HG02642 (cell line): ENCODE data around the gene SV2C.
"Not testable (repeated sequence)": the region's sequence is repeated elsewhere in the genome, so short reads cannot be mapped to it uniquely, and the experiment has no call there.

Source experiments
- ATAC-seq: cut with Tn5 transposase; IDR thresholded peaks from one replicate; pipeline ENCODE4 v1.9.1; 2021; ENCODE audit warnings: mild to moderate bottlenecking; ENCODE audit not compliant: unreplicated experiment, poor library complexity

The SV2C gene

DNA sequence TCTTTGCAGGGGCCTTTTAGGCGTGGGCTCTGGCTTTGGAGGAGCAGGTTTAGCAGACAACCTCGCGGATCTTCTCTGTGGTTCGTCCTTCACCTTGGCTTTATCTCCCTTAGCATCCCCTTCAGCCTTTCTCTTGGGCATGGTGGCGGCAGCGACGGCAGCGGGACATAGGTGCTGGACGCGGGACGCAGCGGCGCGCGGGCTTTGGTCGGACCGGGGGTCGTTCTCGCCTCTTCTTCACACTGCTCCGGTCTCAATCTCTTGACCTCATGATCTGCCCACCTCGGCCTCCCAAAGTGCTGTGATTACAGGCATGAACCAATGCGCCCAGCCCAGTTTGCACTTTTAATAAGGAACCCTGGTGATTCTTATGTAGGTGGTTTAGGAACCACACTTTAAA lies 159.0 kb downstream of the SV2C start:
- ATAC-seq = not testable (repeated sequence)

DNA sequence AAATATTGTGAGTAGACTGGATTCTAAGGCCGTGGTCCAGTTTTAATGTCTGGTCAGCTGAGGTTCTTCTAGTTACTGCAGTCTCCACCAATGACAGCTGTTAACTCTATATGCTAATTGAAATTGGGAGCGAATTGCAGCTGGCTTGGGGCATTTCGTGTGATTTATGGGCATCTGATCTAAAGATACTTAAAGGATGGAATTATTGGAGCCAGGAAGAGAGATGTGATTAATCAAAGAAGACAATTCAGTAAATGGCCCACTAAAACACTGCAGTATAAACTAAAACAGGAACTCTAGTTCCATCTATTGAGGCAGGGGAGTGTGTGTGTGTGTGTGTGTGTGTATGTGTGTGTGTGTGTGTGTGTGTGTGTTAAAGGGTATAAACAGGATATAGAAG lies 162.4 kb downstream of the SV2C start:
- ATAC-seq = no peak

DNA sequence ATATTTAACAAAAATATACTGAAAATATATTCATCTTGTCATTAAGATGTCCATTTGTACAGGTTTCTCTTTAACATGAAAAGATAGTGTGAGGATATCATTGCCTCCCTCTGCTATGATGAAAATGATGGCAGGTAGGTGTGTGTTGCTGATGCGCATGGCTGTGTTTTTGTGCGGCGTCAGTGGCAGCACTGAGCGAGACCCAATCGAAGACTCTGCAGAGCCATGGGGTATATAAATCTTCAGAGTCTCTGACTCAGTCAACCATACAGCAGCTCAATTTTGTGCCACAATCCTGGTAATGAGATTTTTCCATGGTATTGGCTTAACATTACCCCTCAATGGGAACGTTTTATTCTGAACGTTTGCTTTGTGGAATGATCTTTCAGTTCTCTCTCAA lies 166.4 kb downstream of the SV2C start:
- ATAC-seq = no peak

GRCh38 chr5:76250463-76250862 lies 167.3 kb downstream of the SV2C start:
- no peak for ATAC-seq

GRCh38 chr5:76251656-76252055 lies 168.5 kb downstream of the SV2C start:
- ATAC-seq = no peak

GRCh38 chr5:76252437-76252836 lies 169.3 kb downstream of the SV2C start:
- ATAC-seq = no peak

DNA sequence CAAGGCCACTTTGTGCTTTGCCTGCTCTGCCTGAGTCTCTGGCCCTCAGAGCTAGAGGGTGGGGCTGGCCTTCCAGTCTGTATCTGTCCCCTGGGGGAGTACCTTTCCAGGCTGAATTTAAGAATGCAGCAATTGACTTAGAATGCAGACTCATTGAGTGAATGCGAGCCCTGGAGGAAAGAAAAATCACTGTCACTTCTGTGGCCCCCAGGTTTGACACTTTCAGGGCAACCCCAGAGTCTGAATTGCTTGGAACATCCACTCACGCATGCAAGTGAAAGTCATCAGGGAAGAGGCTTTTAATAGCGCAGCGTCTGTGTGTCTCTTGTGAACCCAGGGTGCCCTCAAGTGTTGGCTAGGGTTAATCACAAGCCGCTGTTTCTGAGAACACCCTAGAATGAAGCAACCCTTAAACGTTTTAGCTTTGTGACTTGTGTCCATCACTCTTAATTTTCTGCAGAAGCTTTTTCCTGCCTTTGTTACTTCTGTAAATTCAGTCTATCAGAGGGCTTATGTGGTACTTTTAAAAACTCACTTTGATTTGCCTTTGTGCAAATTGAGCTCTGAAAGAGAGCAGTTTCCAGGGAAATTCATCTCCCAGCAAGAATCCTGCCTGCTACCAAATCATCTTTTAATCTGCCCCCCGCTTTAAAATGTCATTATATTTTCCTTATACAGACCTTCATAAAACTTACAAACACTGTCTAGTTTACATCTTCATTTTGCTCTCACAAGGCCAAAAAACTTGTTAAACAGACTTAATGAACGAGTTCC lies 173.1 kb downstream of the SV2C start:
- peak; percentile 82 for ATAC-seq

GRCh38 chr5:76257225-76257833 lies 174.1 kb downstream of the SV2C start:
- ATAC-seq = no peak

- no peak for ATAC-seq
Measured at GRCh38 chr5:76257897-76258296, 174.7 kb downstream of the SV2C start.

DNA sequence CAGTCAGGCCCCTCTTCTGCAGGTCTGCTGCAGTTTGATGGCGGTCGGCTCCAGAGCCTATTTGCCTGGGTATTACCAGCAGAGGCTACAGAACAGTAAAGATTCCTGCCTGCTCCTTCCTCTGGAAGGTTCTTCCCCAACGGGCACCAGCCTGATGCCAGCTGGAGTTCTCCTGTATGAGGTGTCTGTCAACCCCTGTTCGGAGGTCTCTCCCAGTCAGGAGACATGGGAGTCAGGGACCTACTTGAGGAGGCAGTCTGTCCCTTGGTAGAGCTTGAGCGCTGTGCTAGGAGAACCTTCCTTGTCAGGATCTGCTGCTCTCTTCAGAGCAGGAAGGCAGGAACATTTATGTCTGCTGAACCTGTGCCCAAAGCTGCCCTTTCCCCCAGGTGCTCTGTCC lies 181.5 kb downstream of the SV2C start:
- ATAC-seq = no peak

DNA sequence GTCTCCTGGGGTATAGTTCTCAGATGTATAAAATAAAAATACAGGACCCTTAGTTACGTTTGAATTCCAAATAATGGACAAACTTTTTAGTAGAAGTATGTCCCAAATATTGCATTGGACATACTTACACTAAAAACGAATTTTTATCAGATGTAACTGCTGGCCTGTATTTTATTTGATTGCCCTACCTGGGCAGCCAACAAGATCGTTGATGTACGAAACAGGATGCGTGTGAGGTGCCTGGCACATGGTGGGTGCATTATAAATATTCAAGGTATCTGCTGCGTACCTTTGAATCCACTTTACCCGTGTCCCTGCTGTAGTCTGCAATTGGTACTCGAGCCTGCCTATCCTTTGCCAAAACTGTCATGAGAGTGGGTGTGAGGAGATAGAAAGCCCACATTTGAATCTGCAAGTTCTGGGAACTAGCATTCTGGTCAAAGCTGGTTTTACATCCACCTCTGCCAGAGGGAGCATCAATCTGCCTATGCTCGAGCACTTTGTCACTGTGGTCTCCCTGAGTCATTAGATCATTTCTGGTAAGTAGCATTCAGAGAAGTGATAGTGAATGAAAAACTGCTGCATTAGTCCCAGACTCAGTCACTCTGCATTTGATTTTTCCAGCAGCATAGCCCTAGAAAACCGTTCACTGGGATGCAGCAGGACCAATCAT lies 186.2 kb downstream of the SV2C start:
- no peak for ATAC-seq

- ATAC-seq = peak; percentile 50
Measured at GRCh38 chr5:76269932-76270610, 186.9 kb downstream of the SV2C start.

- no peak for ATAC-seq
Measured at GRCh38 chr5:76271836-76272235, 188.7 kb downstream of the SV2C start.

- no peak for ATAC-seq
Measured at GRCh38 chr5:76273206-76273885, 190.2 kb downstream of the SV2C start.

DNA sequence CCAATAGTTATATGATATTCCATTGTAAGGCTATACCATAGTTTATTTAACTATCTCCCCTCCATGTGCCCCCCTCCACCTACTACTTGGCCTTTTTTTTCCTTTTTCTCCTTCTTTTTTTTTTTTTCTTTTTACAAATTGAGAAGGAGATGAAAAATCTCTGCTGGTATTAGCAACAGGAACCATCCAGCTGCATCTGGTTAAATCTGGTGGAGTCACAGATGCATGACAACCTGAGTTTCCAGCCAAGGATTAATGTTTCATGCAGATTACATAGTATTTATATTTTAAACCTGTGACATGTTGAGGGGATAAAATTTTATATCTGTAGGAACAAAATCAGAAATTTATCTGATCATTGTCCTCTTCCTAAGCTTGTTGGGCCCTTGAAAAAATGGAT lies 191.4 kb downstream of the SV2C start:
- ATAC-seq = no peak

GRCh38 chr5:76277736-76278135 lies 194.6 kb downstream of the SV2C start:
- no peak for ATAC-seq

DNA sequence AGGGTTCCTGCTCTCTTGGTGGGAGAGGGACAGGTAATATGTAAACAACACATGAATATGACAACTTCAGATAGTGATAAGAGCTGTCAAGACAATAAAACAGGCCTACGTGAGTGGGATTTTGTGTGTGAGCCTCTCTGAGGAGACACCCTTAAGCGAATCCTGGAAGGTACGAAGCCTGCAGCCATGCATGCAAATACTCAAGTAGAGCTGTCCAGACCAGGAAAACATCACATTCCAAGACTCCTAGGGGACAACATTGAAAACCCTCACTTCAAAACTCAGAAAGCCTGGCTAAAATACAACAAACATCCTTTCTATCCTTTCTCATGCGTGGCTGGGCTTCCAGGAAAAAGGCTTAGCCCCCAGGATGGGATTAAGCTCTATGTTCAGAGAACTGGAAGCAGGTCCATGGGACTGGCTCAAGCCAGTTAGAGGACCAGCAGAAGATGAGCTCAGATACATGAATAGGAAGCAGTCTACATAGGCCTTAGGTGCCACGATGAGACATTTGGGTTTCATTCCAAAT lies 195.1 kb downstream of the SV2C start:
- no peak for ATAC-seq

DNA sequence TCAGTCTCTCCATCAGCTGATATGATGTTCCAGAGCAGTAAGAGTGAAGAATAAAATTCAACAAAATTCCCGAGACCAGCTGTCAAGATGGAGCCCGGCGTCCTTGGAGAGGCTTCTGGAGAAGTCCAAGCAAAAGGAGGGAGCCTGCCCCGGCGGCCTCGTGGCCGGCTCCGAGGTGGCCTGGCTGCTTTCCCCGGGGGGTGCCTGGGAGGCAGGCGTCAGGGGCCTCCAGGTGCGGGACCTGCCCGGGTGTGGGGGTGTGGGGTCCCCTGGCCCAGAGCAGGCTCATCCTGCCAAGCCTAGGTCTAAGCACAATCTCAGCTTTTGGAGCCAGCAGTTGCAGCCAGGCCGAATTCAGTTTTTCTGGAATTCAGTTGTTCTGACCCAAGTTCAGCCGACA lies 197.3 kb downstream of the SV2C start:
- ATAC-seq = no peak

- no peak for ATAC-seq
Measured at GRCh38 chr5:76283670-76284069, 200.5 kb downstream of the SV2C start.

DNA sequence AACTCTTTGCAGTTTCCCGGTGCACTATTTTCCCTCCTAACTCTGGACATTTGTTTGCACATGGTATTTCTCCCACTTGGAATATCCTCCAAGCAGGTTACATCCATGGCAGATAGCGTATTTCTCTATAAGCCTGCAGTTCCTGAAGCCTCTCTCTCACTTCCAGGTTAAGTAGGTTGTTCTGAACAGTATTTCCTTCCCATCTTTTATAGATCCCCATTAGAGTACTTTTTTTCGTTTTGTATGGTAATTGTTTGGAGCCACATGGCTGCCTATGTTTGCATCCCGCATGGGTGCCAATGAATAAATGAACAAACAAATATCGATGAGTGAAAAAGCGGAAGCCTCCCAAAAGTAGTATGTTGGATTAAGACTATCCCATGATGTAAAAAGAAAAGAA lies 206.5 kb downstream of the SV2C start:
- ATAC-seq = no peak
